Muscle of back (tissue), 11 donors: ENCODE data around the gene NHERF1. TPM values are rescaled to one million over a fixed set of nuclear protein-coding genes. Genes with fewer than 3 reads are reported as not detected.

ENCODE experiments used
- DNase-seq, 3 donors: peaks; one replicate each; pipeline versions ENCODE4 v3.0.0 to v3.0.0-alpha.2; 2013
- polyA plus RNA-seq, 10 donors: library from polyadenylated mRNA; unstranded; fragments of 120-200 nt; gene quantifications; one replicate each; pipeline ENCODE4 v1.2.1, GENCODE V29; 2013; ENCODE audit not compliant: insufficient read length in 10 of 10

The NHERF1 gene
- polyA plus RNA-seq, 10 donors = 4.9 to 13.4 (median 8.9) TPM

DNA sequence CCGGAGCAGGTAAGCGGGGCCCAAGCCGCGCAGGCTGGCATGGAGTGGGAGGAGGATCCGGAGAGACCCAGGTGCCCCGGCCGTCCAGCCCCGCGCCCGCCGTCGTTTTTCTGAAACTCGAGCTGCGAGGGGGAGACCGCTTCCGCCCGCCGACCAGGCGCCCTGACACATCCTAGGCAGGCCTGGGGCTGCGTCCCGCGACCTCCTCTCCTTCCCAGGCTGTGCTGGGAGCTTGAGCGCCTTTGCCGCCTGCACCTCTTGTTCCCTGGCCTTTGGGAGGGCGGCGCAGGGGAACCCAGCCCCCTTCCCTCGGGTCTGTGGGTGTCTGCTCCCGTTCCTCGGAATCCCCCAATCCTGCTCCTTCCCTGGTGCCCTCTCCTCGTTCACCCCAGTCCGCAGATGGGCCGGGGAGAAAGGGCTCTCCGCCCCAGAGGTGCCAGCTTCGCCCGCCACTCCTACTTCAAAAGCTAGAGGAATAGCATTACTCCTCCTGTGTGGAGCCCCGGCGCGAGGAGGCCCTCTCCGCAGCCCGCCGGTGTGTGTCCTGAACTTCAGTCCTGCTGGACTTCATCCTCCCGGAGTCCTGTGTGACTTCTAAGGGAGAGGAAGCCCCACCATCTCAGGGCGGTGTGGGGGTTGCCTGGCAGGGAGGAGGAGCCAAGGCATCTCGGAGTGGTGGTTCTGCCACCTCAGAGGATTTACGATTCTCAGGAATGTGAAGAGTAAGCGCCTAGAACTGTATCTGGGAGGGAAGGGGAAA, 1.0 kb downstream of the NHERF1 start:
- no peak for DNase-seq

DNA sequence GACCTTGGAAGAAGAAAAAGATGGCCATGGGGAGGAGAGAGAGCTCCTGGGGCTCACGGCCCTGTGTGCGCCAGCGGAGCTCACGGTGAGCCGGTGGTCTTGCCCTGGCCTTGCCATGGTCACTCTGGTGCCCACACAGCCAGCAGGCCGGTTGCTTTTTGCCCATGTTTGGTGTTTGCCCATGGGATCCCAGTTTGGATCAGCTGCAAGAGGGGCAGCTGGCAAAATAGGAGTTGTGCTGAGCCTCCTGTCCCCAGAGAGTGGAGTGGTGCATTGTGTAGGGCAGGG, 1.6 kb downstream of the NHERF1 start:
- DNase-seq = no peak

DNA sequence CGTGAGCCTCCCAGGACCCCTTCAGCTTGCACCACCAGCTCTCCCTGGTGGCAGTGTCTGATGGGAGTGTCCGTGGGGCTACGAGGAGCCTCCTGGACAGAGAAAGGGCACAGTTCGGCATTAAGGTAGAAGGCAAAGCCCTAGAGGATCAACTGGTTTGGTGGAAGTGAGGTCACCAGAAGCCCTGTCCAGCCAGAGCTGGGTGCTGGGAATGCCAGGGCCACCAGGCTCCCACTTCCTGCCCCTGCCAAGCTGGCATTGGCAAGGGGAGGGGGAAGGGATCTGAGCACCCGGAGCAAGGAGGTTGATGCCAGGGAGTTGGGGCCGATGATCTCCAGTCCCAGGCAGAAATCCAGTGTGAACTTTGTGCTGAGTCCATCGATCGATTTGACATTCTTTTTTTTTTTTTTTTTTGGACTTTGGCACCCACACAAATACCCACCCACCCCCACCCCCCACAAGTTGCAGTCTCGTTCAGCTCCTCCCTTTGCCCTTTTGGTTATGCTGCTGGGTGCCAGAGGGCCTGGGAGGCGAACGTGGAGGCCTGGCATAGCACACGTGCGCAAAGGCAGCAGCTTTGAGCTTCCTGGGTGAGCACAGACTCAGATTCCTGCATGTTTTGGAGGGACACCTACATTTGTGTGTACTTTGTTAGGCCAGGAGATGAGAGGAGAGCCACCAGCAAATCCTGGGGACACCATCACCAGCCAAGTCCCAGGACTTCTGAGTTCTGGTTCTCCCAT, 2.1 kb downstream of the NHERF1 start:
- no peak for DNase-seq

DNA sequence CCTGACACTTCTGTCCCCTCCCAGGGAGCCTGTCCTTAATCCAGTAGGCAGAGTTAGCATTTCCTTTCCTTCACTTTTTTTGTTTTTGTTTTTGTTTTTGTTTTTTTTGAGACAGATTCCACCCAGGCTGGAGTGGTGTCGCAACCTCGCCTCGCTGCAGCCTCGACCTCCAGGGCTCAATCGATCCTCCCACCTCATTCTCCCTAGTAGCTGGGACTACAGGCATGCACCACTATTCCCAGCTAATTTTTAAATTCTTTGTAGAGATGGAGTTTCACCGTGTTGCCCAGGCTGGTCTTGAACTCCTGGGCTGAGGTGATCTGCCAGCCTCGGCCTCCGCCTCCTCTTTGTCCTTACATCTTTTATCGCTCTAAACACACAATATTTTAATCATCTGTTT, 4.0 kb downstream of the NHERF1 start:
- DNase-seq = no peak

DNA sequence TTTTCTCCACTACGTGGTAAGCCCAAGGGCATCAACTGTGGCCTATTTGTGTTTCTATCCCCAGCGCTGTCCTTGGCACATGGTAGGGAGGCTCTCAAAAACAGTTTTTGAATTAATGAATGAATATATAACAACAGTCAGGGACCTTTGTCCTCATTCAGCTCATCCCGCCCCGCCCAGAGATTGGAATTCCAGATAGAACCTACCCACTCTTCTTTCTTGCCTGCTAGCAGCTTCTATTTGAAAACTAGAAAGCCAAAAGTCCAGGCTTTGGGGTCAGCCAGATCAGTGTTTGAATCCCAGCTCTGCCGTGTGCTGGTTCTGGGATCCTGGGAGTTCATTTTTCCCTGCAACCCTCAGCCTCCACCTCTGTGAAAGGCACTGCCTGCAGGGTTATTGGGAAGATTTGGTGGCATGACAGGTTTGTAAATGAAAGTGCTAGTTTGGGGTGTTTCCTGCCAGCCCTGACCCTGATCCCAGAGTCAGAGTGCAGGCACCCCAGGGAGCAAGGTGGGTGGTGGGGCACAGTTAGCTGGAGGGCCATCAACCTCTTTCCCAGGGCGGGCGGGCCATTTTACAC, 4.5 kb downstream of the NHERF1 start:
- DNase-seq = no peak

DNA sequence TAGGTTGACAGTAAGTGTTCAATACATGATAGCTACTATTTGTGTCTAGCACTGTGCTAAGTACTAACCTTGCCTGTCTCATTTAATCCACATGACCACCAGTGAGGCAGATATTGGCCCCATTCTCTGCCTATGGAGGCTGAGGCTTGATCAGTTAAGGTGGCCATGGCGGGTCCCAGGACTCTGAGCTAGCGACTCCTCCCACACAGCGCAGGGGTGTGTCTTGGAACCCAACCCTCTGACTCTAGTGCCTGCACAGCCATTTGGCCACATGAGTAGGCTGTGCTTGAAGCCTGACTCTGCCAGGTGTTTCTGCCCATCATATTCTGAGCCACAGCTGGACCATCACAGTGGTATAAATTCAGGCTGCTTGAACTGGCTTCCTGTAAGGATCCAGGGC, 6.4 kb downstream of the NHERF1 start:
- no peak for DNase-seq

DNA sequence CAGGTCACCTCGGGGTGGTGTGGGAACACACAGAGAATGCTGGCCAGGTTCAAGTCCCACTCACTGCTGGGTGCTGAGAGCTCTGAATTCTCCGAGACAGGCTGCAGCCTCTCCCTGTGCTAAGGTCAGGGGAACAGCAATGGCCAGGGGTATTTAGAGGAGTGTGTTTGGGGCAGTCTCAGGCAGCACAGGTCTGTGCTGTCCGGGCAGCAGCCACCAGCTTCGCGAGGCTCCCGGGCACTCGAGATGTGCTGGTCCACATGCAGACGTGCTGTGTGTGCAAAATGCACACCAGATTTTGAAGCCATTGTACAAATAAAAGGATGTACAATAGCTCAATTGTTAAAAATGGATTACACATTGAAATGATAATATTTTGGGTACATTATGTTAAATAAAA, 7.1 kb downstream of the NHERF1 start:
- no peak for DNase-seq

DNA sequence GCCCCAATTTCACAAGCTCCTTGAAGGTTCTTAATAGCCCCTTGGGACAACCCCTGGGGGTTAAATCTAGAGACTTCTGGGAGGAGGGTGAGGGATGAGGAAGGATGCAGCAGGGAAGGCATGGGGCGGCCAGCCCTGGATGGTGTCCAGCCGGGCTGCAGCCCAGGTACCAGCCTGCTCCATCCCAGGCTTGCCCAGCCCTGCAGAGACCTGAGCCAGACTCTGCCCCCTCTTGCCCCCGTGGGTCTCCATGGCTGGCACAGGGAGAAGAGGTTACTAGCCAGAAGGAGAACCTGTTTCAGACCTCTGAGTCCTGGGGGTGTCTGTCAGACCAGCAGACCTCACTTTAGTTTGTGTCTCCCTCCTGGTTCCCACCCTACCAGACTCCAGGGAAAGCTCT, 8.5 kb downstream of the NHERF1 start:
- DNase-seq = no peak

DNA sequence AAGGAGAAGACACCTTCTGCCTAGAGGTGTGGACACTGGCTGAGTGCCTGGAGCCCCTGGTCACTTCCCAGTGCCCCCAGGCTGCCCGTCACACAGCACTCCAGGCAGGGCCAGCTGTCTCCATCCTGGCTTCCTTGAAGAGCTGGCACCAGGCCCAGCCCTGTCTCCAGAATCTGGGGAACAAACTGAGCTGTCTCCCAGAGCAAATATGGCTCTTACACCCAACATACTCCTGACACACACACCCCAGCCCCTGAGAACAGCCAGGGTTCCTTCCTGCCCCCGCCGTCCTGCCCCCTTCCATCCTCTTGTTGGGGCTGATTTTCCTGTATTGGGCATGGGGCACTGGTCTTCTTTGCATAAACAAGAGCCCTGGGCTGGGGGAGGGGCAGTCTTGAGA, 9.1 kb downstream of the NHERF1 start:
- peak in 1 of 3 donors; percentile 32 for DNase-seq

DNA sequence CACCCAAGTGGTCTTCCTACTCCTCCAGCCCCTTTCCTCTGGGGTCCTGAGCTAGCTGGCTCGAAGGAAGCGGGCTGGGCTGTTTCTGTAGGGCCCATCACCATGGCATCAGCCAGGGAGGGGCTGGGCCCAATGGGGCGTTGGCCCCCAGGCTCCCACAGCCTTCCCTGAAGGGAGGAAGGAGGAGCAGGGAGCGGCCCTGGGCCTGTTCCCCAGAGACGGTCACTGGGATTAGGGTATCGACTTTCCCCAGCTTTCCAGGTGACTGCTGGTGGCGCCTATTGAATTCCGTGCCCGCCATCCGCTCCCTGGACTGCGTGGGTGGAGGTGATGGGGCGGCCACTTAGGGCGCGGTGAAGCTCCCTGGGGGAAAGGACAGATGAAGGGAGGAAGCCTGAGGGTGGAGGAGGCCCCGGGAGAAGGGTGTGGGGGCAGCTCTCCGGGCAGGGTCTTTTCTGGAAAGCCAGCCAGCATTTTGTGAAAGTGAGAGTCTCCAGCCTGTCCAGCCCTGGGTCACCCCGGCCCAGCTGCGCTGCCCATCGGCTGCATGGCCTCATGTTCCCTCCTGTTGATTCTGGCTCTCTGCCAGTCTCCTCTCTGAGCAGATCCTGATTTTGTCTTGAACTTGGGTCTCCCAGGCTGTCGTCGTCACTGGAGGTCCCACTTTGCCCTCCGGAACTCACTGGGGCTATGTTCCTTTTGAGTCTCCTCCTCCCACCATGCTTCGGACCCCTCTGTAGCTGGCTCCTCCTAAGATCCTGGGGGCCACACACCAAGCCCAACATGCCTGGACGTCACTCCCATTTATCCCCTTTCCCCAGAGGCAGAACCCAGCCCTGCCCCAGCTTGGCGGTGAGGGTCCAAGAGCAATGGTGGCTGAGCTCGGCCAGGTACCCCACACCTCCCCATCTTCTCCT, 9.8 kb downstream of the NHERF1 start:
- peak in 1 of 3 donors; percentile 48 for DNase-seq

DNA sequence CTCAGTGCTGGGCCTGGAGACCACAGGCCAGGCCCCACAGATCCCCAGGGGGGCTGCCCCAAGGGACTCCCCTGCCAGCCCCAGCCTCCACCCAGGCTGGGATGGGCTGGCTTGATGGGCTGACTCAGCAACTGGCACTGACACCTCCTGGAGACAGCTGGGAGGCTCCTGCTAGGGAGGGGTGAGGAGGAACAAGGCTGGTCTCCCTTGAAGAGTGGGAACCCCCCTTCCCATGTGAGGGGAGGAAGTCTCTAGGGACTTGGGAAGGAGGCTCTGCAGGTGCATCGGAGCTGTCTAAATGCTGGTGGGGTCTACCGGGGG, 10.4 kb downstream of the NHERF1 start:
- peak in 2 of 3 donors; percentile 33 to 49 for DNase-seq

DNA sequence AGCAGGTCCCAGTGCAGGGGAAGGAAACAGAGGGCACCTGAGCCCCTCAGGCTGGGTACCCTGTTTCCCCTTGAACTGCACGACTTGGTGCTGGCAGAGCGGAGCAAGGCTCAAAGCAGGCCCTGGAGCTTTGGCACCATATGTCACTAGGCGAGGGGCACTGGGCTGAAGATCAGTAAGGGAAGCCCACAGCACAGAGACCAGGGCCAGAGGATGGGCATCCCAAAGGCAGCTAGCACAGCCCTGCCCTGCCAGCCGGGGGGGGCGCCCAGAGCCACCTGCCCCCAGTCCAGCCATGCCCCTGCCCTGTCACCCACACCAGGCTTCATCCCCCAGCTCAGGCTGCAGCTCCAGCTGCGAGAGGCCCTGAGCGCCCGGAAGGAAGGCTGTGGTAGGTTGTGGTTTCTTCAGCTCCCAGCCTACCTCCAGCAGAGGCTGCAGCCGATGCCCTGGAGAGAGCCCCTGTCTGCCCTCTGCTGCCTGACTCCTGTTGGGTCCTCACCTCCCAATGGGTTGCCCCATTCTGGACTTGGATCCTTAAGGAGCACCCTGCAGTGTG, 10.9 kb downstream of the NHERF1 start:
- no peak for DNase-seq

DNA sequence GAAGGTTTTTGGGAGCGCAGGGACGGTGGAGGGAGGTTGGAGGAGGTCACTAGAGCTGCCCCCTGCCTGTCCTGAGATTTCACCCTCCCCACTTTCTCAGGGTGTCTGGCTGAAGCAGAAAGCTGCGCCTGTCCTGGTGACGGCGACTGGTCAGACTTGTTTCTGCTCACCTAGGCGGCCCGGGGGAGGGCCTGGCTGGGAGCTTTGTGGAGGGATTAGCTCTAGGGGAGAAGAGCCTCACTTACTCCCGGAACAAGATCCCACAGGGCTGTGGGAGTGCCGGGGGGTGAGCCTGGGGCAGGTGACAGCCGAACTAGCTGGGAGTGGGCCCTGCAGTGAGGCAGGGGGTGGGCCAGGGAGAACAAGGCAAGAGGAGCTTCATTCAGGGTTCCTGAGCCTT, 11.5 kb downstream of the NHERF1 start:
- no peak for DNase-seq

DNA sequence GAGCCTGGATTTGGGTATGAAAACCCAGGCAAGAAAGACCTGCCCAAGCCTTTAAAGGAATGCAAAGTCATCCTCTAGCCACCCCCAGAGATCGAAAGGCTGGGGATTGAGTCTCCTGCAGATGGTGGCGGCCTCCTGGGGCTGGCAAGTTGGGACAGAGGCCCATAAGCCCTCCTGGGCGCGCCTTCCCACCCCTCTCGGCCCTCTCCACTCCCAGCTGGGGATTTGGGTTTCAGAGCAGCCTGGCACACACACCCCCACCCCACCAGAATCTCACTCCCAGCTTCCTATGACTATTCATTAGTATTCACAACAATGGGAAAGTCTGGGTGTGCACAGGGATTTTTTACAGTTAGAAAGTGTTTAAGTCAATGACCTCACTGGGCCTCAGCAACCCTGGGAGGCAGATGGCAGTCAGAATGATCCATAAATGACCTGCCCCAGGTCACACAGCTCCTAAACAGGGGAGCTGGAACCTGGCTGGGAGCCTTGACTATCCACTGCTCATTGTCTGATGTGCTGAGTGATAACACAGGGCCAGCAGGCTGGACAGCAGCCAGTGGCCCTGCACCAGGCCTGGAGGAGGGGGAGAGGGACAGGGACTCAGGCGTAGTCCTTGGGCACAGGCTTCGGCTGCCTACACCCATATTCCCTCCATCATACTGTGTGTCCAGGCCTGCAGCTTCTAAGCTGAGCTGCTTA, 12.1 kb downstream of the NHERF1 start:
- no peak for DNase-seq

DNA sequence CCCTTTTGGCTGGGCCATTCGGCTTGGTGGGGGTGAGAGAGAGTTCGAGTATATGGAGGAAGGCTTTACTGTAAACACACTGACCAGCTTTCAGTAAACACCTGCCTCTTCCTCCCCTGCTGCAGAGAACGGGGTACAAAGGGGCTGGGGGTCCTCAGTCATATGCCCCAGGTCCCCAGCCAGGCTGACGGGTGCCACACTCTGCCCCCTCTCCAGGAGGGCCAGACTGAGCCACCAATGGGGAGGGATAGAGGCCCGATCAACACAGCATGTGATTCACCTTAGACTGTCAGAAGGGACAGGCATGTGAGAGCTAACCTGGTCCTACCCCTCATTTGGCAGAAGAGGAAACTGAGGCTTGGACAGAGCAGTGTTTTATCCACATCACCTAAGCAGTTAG, 13.0 kb downstream of the NHERF1 start:
- DNase-seq = no peak

DNA sequence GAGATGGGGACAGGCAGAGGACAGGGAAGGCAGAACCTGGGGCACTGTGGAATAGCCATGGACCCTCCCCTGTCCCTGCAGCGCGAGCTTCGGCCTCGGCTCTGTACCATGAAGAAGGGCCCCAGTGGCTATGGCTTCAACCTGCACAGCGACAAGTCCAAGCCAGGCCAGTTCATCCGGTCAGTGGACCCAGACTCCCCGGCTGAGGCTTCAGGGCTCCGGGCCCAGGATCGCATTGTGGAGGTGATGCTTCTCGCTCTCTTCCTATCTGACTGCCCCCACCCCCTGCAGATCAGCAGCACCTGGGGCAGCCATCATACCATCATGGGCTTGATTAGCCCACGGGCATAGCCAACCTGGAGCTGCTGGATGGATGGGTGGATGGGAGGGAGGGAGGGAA, 13.5 kb downstream of the NHERF1 start:
- DNase-seq = no peak

DNA sequence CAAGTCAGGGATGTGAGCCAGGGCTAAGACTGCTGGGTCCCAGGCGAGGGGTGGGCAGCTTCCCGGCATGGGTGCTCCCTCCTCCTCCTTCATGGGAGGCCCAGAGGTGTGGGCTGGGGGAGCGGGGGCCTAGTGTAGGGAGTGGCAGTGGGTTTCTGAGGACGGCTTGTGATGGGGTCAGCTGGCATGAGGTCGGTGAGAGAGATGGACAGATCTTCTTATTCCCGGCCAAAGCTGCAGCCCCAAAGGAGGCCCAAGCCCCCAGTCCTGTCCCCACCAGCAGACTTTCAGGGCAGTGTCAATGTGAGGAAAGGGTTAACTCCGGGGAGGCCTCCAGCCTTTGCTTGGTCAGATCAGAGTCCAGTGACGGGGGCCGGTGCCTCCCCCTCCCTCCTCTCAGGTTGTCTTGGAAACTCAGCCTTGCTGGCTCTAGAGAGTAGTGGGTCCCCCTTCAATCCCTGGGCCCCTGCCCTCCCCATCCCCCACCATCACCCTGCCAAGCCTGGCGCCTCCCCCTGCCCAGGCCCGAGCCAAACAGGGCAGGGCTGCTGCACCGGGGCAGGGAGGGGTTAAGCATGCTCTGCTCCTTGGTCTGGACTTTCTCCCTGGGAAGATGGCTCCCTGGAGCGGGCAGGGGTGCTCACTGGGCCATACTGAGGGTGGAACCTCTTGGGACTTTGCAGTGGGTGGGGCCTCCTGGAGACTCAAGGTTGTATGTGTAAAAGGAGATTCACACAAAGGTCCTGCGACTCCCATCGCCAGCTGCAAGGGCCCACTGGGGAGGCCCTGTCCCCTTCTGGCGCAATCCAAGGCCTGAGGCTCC, 15.3 kb downstream of the NHERF1 start:
- peak in 1 of 3 donors; percentile 30 for DNase-seq

DNA sequence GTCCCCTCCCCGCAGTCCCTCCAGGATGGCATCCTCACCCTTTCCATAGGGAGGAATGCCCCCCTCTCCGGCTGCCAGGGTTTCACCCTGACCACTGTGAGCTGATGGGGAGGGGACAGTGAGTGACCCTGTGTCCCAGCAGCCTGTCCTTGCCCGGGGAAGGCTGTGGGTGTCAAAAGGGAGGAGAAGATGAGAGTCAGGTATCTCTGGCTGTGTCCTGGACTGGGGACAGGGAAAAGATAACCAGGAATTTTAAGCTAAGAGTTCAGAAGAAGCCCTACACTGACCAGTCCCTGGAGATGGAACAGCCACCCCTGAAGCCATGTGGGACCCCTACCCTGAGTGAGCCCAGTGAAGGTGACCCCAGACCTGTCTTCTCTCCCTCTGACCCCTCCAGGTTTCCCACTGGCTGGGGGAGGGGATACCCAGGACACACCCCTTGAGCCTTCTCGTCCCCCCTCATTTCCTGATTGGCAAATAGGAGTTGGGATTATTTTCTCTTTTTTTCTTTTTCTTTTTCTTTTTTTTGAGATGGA, 16.4 kb downstream of the NHERF1 start:
- no peak for DNase-seq

DNA sequence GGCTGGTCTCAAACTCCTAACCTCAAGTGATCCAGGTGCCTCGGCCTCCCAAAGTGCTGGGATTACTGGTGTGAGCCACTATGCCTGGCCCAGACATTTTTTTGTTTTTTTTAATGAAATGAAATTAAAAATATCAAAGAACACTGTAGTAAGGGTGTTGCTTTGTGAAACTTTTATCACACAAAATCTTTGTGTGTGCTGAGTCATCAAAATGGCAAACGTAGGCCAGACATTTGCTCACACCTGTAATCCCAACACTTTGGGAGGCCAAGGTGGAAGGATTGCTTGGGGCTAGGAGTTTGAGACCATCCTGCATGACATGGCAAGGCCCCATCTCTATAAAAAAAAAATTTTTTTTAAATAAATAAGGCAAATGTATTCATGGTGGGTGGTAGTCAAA, 18.0 kb downstream of the NHERF1 start:
- no peak for DNase-seq

DNA sequence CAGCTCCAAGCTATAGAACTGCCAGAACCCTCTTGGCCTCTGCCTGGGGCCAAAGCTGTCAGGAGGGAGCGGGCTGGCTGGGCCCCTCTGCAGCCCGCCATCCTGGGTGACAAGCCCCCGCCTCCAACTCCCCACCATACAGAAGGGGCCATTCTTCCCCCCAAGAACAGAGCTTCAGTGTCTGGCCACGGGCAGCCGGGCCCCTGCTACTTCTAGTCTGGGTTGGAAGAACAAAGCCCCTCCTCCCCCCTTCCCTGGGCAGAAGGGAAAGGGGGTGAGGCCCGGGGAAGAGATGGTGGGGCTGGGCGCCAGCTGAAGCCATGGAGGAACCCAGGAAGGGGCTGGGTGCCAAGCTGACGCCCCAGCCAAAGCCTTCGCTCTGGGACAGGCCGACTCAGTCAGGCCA, 18.7 kb downstream of the NHERF1 start:
- no peak for DNase-seq
